Ishikawa (cell line): ENCODE results near the gene PCBP4.
A peak's percentile ranks its signal among the peaks of the same experiment; 100 is the strongest.

Source experiments
- CEBPB ChIP-seq: IDR thresholded peaks from 2 replicates; pipeline ENCODE4 v1.6.1; 2012
- CREB1 ChIP-seq: IDR thresholded peaks from 2 replicates; pipeline ENCODE4 v1.6.1; 2012; ENCODE audit warnings: low read depth
- EGR1 ChIP-seq: IDR thresholded peaks from 2 replicates; pipeline ENCODE4 v1.6.1; 2012
- EP300 ChIP-seq: IDR thresholded peaks from 2 replicates; pipeline ENCODE4 v1.6.1; 2012; ENCODE audit warnings: borderline replicate concordance
- FOXM1 ChIP-seq: IDR thresholded peaks from 2 replicates; pipeline ENCODE4 v1.6.1; 2012; ENCODE audit warnings: low read depth, borderline replicate concordance
- NFIC ChIP-seq: IDR thresholded peaks from 2 replicates; pipeline ENCODE4 v1.6.1; 2012
- RAD21 ChIP-seq: IDR thresholded peaks from 2 replicates; pipeline ENCODE4 v1.6.1; 2012; ENCODE audit warnings: low read depth
- REST ChIP-seq: IDR thresholded peaks from 2 replicates; pipeline ENCODE4 v1.6.1; 2012; ENCODE audit warnings: low read depth, mild to moderate bottlenecking
- TAF1 ChIP-seq: IDR thresholded peaks from 2 replicates; pipeline ENCODE4 v1.6.1; 2012; ENCODE audit warnings: low read depth, mild to moderate bottlenecking
- TCF12 ChIP-seq: IDR thresholded peaks from 2 replicates; pipeline ENCODE4 v1.6.1; 2012; ENCODE audit warnings: low read depth
- TEAD4 ChIP-seq: IDR thresholded peaks from 2 replicates; pipeline ENCODE4 v1.6.1; 2012
- USF1 ChIP-seq: IDR thresholded peaks from 2 replicates; pipeline ENCODE4 v1.6.1; 2012
- YY1 ChIP-seq: IDR thresholded peaks from 2 replicates; pipeline ENCODE4 v1.6.1; 2012; ENCODE audit warnings: low read depth
- ZBTB7A ChIP-seq: IDR thresholded peaks from 2 replicates; pipeline ENCODE4 v1.6.1; 2012; ENCODE audit warnings: low read depth
- TF ChIP-seq, protein P1 (sequence below): IDR thresholded peaks from 2 replicates; pipeline ENCODE4 v1.6.1; 2012

PCBP4 gene

GRCh38 chr3:51929420-51930003, 37.7 kb downstream of the PCBP4 start:
- TF ChIP-seq EP300, result no peak
- TF ChIP-seq TEAD4, result 0 out of 2 replicates have a peak, but pooled peaks have one; percentile 14
- TF ChIP-seq REST, result peak; percentile 94

- TF ChIP-seq ZBTB7A (no peak), FOXM1 (no peak), USF1 (no peak), YY1 (no peak), NFIC (no peak), RAD21 (no peak)
- TF ChIP-seq, protein P1, sequence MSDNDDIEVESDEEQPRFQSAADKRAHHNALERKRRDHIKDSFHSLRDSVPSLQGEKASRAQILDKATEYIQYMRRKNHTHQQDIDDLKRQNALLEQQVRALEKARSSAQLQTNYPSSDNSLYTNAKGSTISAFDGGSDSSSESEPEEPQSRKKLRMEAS, result no peak
Measured at GRCh38 chr3:51928438-51928837, 38.8 kb downstream of the PCBP4 start.

GRCh38 chr3:51927061-51927977, 39.9 kb downstream of the PCBP4 start:
- TF ChIP-seq TAF1 (no peak), ZBTB7A (no peak), TEAD4 (no peak), YY1 (no peak), EP300 (no peak), CREB1 (no peak), RAD21 (no peak), FOXM1 (no peak), NFIC (no peak), TCF12 (no peak), USF1 (no peak), CEBPB (no peak), REST (no peak), EGR1 (no peak)
- TF ChIP-seq, protein P1, result no peak

DNA sequence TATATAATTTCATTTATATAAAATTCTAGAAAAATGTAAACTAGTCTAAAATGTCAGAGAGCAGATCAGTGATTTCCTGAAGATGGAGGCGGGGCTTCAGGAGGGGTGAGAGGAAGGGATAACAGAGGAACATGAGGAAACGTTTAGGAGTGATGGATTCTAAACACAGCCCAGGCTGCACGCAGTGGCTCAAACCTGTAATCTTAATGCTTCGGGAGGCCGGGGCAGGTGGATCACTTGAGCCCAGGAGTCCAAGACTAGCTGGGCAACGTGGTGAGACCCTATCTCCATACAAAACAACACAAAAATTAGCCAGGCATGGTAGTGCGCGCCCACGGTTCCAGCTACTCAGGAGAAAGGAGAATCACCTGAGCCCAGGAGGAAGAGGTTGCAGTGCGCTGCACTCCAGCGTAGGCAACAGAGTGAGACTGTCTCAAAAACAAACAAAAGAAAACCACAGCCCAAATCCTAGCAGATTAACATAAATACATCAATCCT, 46.1 kb downstream of the PCBP4 start:
- TF ChIP-seq CEBPB (no peak), TCF12 (no peak), EGR1 (no peak), RAD21 (no peak), EP300 (no peak), CREB1 (no peak), ZBTB7A (no peak), TEAD4 (no peak), REST (no peak), TAF1 (no peak), USF1 (no peak), FOXM1 (no peak), NFIC (no peak), YY1 (no peak)
- TF ChIP-seq, protein P1, result no peak
